Measurements from ENCODE around the gene SNRPA1. TPM values are rescaled to one million over a fixed set of nuclear protein-coding genes. Genes with fewer than 3 reads are reported as not detected.

The SNRPA1 gene
- total and polyA plus RNA-seq, 4 donors, result 34.5 to 57.7 (median 51.3) TPM

DNA sequence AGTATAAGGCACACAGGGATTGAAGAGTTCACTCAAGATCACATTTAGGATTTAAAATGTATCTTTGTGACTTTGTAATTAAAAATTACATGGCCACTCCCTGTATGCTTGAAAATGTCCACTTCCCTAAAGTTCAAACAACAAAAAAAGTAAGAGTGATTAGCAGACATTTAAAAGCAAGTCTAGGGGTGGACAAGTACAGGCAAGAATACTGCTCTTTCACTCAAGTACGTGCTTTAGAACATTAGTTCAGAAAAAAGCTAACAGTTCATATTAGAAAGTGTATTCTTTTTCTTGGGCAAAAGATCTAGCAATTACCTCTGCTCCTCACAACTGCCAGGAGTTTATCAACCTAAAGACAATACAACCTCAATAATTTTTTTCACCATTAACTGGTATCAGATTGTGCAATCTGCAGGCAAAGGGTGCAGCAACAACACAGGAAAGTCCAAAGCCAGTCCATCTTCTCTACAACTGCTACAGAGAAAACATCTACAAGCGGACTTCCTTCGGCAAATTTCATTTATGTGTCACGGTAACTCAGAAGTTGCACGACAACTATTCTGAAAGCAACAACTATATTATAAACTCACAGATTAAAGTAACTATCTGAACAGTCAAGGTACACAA is 61.3 kb downstream of the SNRPA1 start:
- Histone ChIP-seq H3K9ac (ENCODE audit: insufficient read depth in 1 of 2, low read length in 2 of 2) (no peak overlapping the region), H3K4me1 (ENCODE audit: control insufficient read depth in 5 of 5, insufficient read depth in 5 of 5, low read length in 5 of 5) (peaks cover 0 to 23% (median 8%) of the 10 kb centered on the region in 5 donors), H3K4me3 (no peak overlapping the region), H3K36me3 (ENCODE audit: control insufficient read depth in 4 of 4, insufficient read depth in 4 of 4, low read length in 4 of 4) (peaks cover 7 to 23% (median 18%) of the 10 kb centered on the region in 4 donors), H3K9me3 (ENCODE audit: control insufficient read depth in 4 of 4, insufficient read depth in 3 of 4, low read length in 3 of 4) (no peaks in the 10 kb centered on the region), H3K27ac (ENCODE audit: low read depth in 1 of 2, low read length in 1 of 2) (no peak overlapping the region), H3K27me3 (ENCODE audit: control insufficient read depth in 3 of 3, insufficient read depth in 3 of 3, low read length in 2 of 3) (no peaks in the 10 kb centered on the region)
- DNase-seq, result no peak
- 58 to 80% methylated on average over 5 of the region's 5 CpGs for WGBS, 2 donors
- no peak for TF ChIP-seq CTCF (IDR thresholded peaks at IDR 0.05; ENCODE audit: control extremely low read depth, extremely low read depth)
- ATAC-seq (ENCODE audit: insufficient read depth, low FRiP score), result no peak

DNA sequence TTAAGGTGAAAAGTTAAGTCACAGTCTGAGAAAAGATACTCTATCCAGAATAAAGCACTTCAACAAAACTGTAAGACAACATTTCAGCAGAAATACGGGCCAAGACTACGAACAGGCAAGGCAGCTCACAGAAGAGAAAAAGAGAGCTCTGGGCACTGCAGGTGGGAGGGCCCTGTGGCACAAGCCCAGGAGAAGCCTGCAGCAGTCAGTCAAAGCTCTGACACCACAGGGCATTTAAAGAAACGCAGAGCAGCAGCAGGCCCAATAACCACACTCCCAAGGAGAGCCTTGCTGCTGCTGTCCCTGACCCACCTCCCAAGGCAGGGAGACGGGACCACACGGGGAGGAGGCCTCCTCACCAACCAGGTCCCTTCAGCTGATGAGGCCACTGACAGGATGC is 62.4 kb downstream of the SNRPA1 start:
- no peak for TF ChIP-seq CTCF (IDR thresholded peaks at IDR 0.05; ENCODE audit: control extremely low read depth, extremely low read depth)
- no peak for ATAC-seq (ENCODE audit: insufficient read depth, low FRiP score)

More for the DNA sequence above, 62.4 kb downstream of the SNRPA1 start:
- H3K27ac ChIP-seq (ENCODE audit: low read depth in 1 of 2, low read length in 1 of 2), result no peak overlapping the region
- no peak for DNase-seq
- no peak overlapping the region for H3K9ac ChIP-seq (ENCODE audit: insufficient read depth in 1 of 2, low read length in 2 of 2)
- H3K27me3 ChIP-seq (ENCODE audit: control insufficient read depth in 3 of 3, insufficient read depth in 3 of 3, low read length in 2 of 3), result no peaks in the 10 kb centered on the region
- H3K9me3 ChIP-seq (ENCODE audit: control insufficient read depth in 4 of 4, insufficient read depth in 3 of 4, low read length in 3 of 4), result peaks cover 0 to 4% (median 2%) of the 10 kb centered on the region in 4 donors
- WGBS, 2 donors, result 69 to 78% methylated on average over 5 of the region's 5 CpGs
- H3K36me3 ChIP-seq (ENCODE audit: control insufficient read depth in 4 of 4, insufficient read depth in 4 of 4, low read length in 4 of 4), result peaks cover 7 to 28% (median 20%) of the 10 kb centered on the region in 4 donors
- peaks cover 0 to 12% (median 6%) of the 10 kb centered on the region in 5 donors for H3K4me1 ChIP-seq (ENCODE audit: control insufficient read depth in 5 of 5, insufficient read depth in 5 of 5, low read length in 5 of 5)
- no peak overlapping the region for H3K4me3 ChIP-seq

Other genes starting within 250 kb of the SNRPA1 start
- gene CHSY1, start 43.2 kb downstream of the SNRPA1 start, total RNA-seq, result 10 to 100 TPM; 33.0 to 52.2 TPM
- 10 to 100 TPM; 11.8 to 27.7 TPM for gene CHSY1, start 43.2 kb downstream of the SNRPA1 start, polyA plus RNA-seq
- gene SELENOS, start 17.8 kb downstream of the SNRPA1 start, total RNA-seq, result 10 to 100 TPM; 41.7 to 84.1 TPM
- gene SELENOS, start 17.8 kb downstream of the SNRPA1 start, polyA plus RNA-seq, result 100 to 1,000 TPM in 1 of 2 donors, 10 to 100 TPM in 1; 79.8 to 158 TPM
- gene PCSK6, start 194.5 kb upstream of the SNRPA1 start, total RNA-seq, result 10 to 100 TPM; 11.7 to 41.0 TPM
- 1 to 10 TPM; 4.6 to 5.2 TPM for gene PCSK6, start 194.5 kb upstream of the SNRPA1 start, polyA plus RNA-seq

All from lung (tissue), 12 donors.